ENCODE measurements around the gene KMT2C. TPM values are rescaled to one million over a fixed set of nuclear protein-coding genes. Genes with fewer than 3 reads are reported as not detected.
A peak's percentile ranks its signal among the peaks of the same experiment; 100 is the strongest.

Gene KMT2C
- total RNA-seq, 2 experiments from 2014 or later, result 67.1 to 74.0 TPM

- Mint-ChIP-seq H3K27me3 (ENCODE audit: low read depth) (no peaks in the 10 kb centered on the region), H3K4me1 (ENCODE audit: low read depth) (no peaks in the 10 kb centered on the region), H3K9me3 (ENCODE audit: insufficient read depth) (no peaks in the 10 kb centered on the region), H3K27ac (no peak overlapping the region), H3K36me3 (ENCODE audit: low read depth) (peaks cover 48% of the 10 kb centered on the region), H3K4me3 (no peak overlapping the region)
- ATAC-seq (no peak), DNase-seq (no peak)
- ChIA-PET POLR2A (no interaction called here), CTCF (interaction anchor here (0.8 kb wide), 1 partner anchor 20 kb away, joined by 3 read pairs; no protein-coding TSS in a partner anchor)
Observed at GRCh38 chr7:152136686-152137085, 299.1 kb downstream of the KMT2C start.

- ATAC-seq (peak; percentile 22), DNase-seq (no peak)
- ChIA-PET CTCF (no interaction called here), POLR2A (no interaction called here)
- H3K36me3 Mint-ChIP-seq (ENCODE audit: low read depth), result peaks cover 38% of the 10 kb centered on the region
- H3K27ac Mint-ChIP-seq, result peak overlapping the region; percentile 57
- no peak overlapping the region for H3K4me3 Mint-ChIP-seq
- no peaks in the 10 kb centered on the region for H3K9me3 Mint-ChIP-seq (ENCODE audit: insufficient read depth)
- no peaks in the 10 kb centered on the region for H3K27me3 Mint-ChIP-seq (ENCODE audit: low read depth)
- no peaks in the 10 kb centered on the region for H3K4me1 Mint-ChIP-seq (ENCODE audit: low read depth)
Observed at GRCh38 chr7:152133804-152134203, 302.0 kb downstream of the KMT2C start.

GRCh38 chr7:152132812-152133211 lies 303.0 kb downstream of the KMT2C start:
- no peak overlapping the region for H3K27ac Mint-ChIP-seq

GRCh38 chr7:152131981-152132494 lies 303.8 kb downstream of the KMT2C start:
- peaks cover 37% of the 10 kb centered on the region for H3K36me3 Mint-ChIP-seq (ENCODE audit: low read depth)
- no peak for ATAC-seq
- H3K27me3 Mint-ChIP-seq (ENCODE audit: low read depth), result no peaks in the 10 kb centered on the region
- ChIA-PET POLR2A (no interaction called here), CTCF (interaction anchor here (1.1 kb wide), 1 partner anchor 12 kb away, joined by 3 read pairs; no protein-coding TSS in a partner anchor)
- no peak overlapping the region for H3K4me3 Mint-ChIP-seq
- H3K27ac Mint-ChIP-seq, result no peak overlapping the region
- no peaks in the 10 kb centered on the region for H3K4me1 Mint-ChIP-seq (ENCODE audit: low read depth)
- DNase-seq, result no peak
- no peaks in the 10 kb centered on the region for H3K9me3 Mint-ChIP-seq (ENCODE audit: insufficient read depth)

More at GRCh38 chr7:152132812-152133211, 303.0 kb downstream of the KMT2C start:
- H3K9me3 Mint-ChIP-seq (ENCODE audit: insufficient read depth), result no peaks in the 10 kb centered on the region
- no peak for DNase-seq
- CTCF ChIA-PET, result interaction anchor here (1.1 kb wide), 1 partner anchor 13 kb away, joined by 3 read pairs; no protein-coding TSS in a partner anchor
- no peaks in the 10 kb centered on the region for H3K4me1 Mint-ChIP-seq (ENCODE audit: low read depth)
- H3K27me3 Mint-ChIP-seq (ENCODE audit: low read depth), result no peaks in the 10 kb centered on the region
- POLR2A ChIA-PET, result no interaction called here
- H3K4me3 Mint-ChIP-seq, result no peak overlapping the region
- no peak for ATAC-seq
- H3K36me3 Mint-ChIP-seq (ENCODE audit: low read depth), result peaks cover 36% of the 10 kb centered on the region

- Mint-ChIP-seq H3K27ac (peak overlapping the region; percentile 20), H3K4me3 (no peak overlapping the region), H3K36me3 (ENCODE audit: low read depth) (peaks cover 37% of the 10 kb centered on the region), H3K27me3 (ENCODE audit: low read depth) (no peaks in the 10 kb centered on the region), H3K4me1 (ENCODE audit: low read depth) (no peaks in the 10 kb centered on the region), H3K9me3 (ENCODE audit: insufficient read depth) (no peaks in the 10 kb centered on the region)
- ATAC-seq, result no peak
- ChIA-PET CTCF (no interaction called here), POLR2A (interaction anchor here (0.6 kb wide), 1 partner anchor 180 kb away, joined by 3 read pairs; no protein-coding TSS in a partner anchor)
- no peak for DNase-seq
Observed at GRCh38 chr7:152130658-152131590, 304.9 kb downstream of the KMT2C start.

GRCh38 chr7:152129682-152130081 lies 306.1 kb downstream of the KMT2C start:
- ATAC-seq (no peak), DNase-seq (no peak)
- Mint-ChIP-seq H3K4me3 (no peak overlapping the region), H3K4me1 (ENCODE audit: low read depth) (no peaks in the 10 kb centered on the region), H3K36me3 (ENCODE audit: low read depth) (peaks cover 48% of the 10 kb centered on the region), H3K27ac (no peak overlapping the region), H3K9me3 (ENCODE audit: insufficient read depth) (peaks cover under 1% of the 10 kb centered on the region), H3K27me3 (ENCODE audit: low read depth) (no peaks in the 10 kb centered on the region)
- POLR2A ChIA-PET, result no interaction called here
- CTCF ChIA-PET, result no interaction called here

GRCh38 chr7:152128741-152129461 lies 306.9 kb downstream of the KMT2C start:
- POLR2A ChIA-PET, result no interaction called here
- no peak for DNase-seq
- H3K27ac Mint-ChIP-seq, result no peak overlapping the region
- H3K9me3 Mint-ChIP-seq (ENCODE audit: insufficient read depth), result peaks cover 8% of the 10 kb centered on the region
- H3K4me1 Mint-ChIP-seq (ENCODE audit: low read depth), result no peaks in the 10 kb centered on the region
- ATAC-seq, result no peak
- CTCF ChIA-PET, result no interaction called here
- H3K36me3 Mint-ChIP-seq (ENCODE audit: low read depth), result peaks cover 52% of the 10 kb centered on the region
- H3K27me3 Mint-ChIP-seq (ENCODE audit: low read depth), result no peaks in the 10 kb centered on the region
- H3K4me3 Mint-ChIP-seq, result no peak overlapping the region

- Mint-ChIP-seq H3K36me3 (ENCODE audit: low read depth) (peaks cover 58% of the 10 kb centered on the region), H3K4me1 (ENCODE audit: low read depth) (no peaks in the 10 kb centered on the region)
- CTCF ChIA-PET, result interaction anchor here (0.9 kb wide), 1 partner anchor 11 kb away, joined by 3 read pairs; no protein-coding TSS in a partner anchor
Observed at GRCh38 chr7:152128252-152128651, 307.6 kb downstream of the KMT2C start.

GRCh38 chr7:152127229-152127628 lies 308.6 kb downstream of the KMT2C start:
- CTCF ChIA-PET, result interaction anchor here (0.9 kb wide), 1 partner anchor 10 kb away, joined by 3 read pairs; no protein-coding TSS in a partner anchor
- POLR2A ChIA-PET, result no interaction called here
- Mint-ChIP-seq H3K27ac (no peak overlapping the region), H3K27me3 (ENCODE audit: low read depth) (no peaks in the 10 kb centered on the region), H3K36me3 (ENCODE audit: low read depth) (peaks cover 68% of the 10 kb centered on the region), H3K4me3 (no peak overlapping the region), H3K4me1 (ENCODE audit: low read depth) (peaks cover 7% of the 10 kb centered on the region), H3K9me3 (ENCODE audit: insufficient read depth) (peaks cover 10% of the 10 kb centered on the region)
- ATAC-seq (no peak), DNase-seq (no peak)

More at GRCh38 chr7:152128252-152128651, 307.6 kb downstream of the KMT2C start:
- DNase-seq, result no peak
- H3K27me3 Mint-ChIP-seq (ENCODE audit: low read depth), result no peaks in the 10 kb centered on the region
- POLR2A ChIA-PET, result no interaction called here
- no peak overlapping the region for H3K4me3 Mint-ChIP-seq
- peaks cover 10% of the 10 kb centered on the region for H3K9me3 Mint-ChIP-seq (ENCODE audit: insufficient read depth)
- no peak for ATAC-seq
- H3K27ac Mint-ChIP-seq, result no peak overlapping the region

- peaks cover 10% of the 10 kb centered on the region for H3K9me3 Mint-ChIP-seq (ENCODE audit: insufficient read depth)
- peaks cover 7% of the 10 kb centered on the region for H3K4me1 Mint-ChIP-seq (ENCODE audit: low read depth)
- H3K27ac Mint-ChIP-seq, result no peak overlapping the region
- H3K27me3 Mint-ChIP-seq (ENCODE audit: low read depth), result no peaks in the 10 kb centered on the region
- DNase-seq (no peak), ATAC-seq (no peak)
- ChIA-PET CTCF (no interaction called here), POLR2A (no interaction called here)
- peaks cover 69% of the 10 kb centered on the region for H3K36me3 Mint-ChIP-seq (ENCODE audit: low read depth)
- no peak overlapping the region for H3K4me3 Mint-ChIP-seq
Observed at GRCh38 chr7:152126741-152127140, 309.1 kb downstream of the KMT2C start.

- H3K9me3 Mint-ChIP-seq (ENCODE audit: insufficient read depth), result peaks cover 10% of the 10 kb centered on the region
- ChIA-PET POLR2A (no interaction called here), CTCF (no interaction called here)
- no peaks in the 10 kb centered on the region for H3K27me3 Mint-ChIP-seq (ENCODE audit: low read depth)
- peaks cover 76% of the 10 kb centered on the region for H3K36me3 Mint-ChIP-seq (ENCODE audit: low read depth)
- DNase-seq (no peak), ATAC-seq (no peak)
- H3K4me1 Mint-ChIP-seq (ENCODE audit: low read depth), result peaks cover 7% of the 10 kb centered on the region
- H3K4me3 Mint-ChIP-seq, result no peak overlapping the region
- no peak overlapping the region for H3K27ac Mint-ChIP-seq
Observed at GRCh38 chr7:152122540-152122939, 313.3 kb downstream of the KMT2C start.

GRCh38 chr7:152121432-152121831 lies 314.4 kb downstream of the KMT2C start:
- peaks cover 10% of the 10 kb centered on the region for H3K9me3 Mint-ChIP-seq (ENCODE audit: insufficient read depth)
- no peak for DNase-seq
- ChIA-PET CTCF (no interaction called here), POLR2A (no interaction called here)
- no peak overlapping the region for H3K27ac Mint-ChIP-seq
- H3K4me3 Mint-ChIP-seq, result no peak overlapping the region
- ATAC-seq, result no peak
- peaks cover 7% of the 10 kb centered on the region for H3K4me1 Mint-ChIP-seq (ENCODE audit: low read depth)
- no peaks in the 10 kb centered on the region for H3K27me3 Mint-ChIP-seq (ENCODE audit: low read depth)
- H3K36me3 Mint-ChIP-seq (ENCODE audit: low read depth), result peaks cover 73% of the 10 kb centered on the region
